Measurements from ENCODE around the gene FERMT1.

FERMT1 gene

GRCh38 chr20:6079016-6079415, 43.8 kb downstream of the FERMT1 start:
- TF ChIP-seq PATZ1 (CRISPR knock-in tag; IDR thresholded peaks at IDR 0.05; ENCODE audit: borderline replicate concordance): no peak
- no peak for TF ChIP-seq ZC3H10 (CRISPR knock-in tag; IDR thresholded peaks at IDR 0.05)
- no peak for TF ChIP-seq ZNF565 (CRISPR knock-in tag; conservative IDR thresholded peaks at IDR 0.05; ENCODE audit: low read depth)
- TF ChIP-seq, protein P1, sequence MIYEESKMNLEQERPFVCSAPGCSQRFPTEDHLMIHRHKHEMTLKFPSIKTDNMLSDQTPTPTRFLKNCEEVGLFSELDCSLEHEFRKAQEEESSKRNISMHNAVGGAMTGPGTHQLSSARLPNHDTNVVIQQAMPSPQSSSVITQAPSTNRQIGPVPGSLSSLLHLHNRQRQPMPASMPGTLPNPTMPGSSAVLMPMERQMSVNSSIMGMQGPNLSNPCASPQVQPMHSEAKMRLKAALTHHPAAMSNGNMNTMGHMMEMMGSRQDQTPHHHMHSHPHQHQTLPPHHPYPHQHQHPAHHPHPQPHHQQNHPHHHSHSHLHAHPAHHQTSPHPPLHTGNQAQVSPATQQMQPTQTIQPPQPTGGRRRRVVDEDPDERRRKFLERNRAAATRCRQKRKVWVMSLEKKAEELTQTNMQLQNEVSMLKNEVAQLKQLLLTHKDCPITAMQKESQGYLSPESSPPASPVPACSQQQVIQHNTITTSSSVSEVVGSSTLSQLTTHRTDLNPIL (CRISPR knock-in tag; IDR thresholded peaks at IDR 0.05; ENCODE audit: low read depth): no peak
- TF ChIP-seq OSR1 (CRISPR knock-in tag; IDR thresholded peaks at IDR 0.05): no peak
- no peak for TF ChIP-seq ISL1 (CRISPR knock-in tag; IDR thresholded peaks at IDR 0.05)
- no peak for TF ChIP-seq TCF4 (CRISPR knock-in tag; IDR thresholded peaks at IDR 0.05; ENCODE audit: borderline replicate concordance)
- TF ChIP-seq BACH2 (CRISPR knock-in tag; IDR thresholded peaks at IDR 0.05; ENCODE audit: borderline replicate concordance): no peak
- TF ChIP-seq TOX (CRISPR knock-in tag; IDR thresholded peaks at IDR 0.05; ENCODE audit: borderline replicate concordance): no peak
- no peak for TF ChIP-seq CSRNP3 (CRISPR knock-in tag; IDR thresholded peaks at IDR 0.05)
- no peak for TF ChIP-seq POU6F1 (CRISPR knock-in tag; IDR thresholded peaks at IDR 0.05; ENCODE audit: borderline replicate concordance, low read depth)
- no peak for TF ChIP-seq ZNF70 (CRISPR knock-in tag; IDR thresholded peaks at IDR 0.05)
- TF ChIP-seq, protein P2, sequence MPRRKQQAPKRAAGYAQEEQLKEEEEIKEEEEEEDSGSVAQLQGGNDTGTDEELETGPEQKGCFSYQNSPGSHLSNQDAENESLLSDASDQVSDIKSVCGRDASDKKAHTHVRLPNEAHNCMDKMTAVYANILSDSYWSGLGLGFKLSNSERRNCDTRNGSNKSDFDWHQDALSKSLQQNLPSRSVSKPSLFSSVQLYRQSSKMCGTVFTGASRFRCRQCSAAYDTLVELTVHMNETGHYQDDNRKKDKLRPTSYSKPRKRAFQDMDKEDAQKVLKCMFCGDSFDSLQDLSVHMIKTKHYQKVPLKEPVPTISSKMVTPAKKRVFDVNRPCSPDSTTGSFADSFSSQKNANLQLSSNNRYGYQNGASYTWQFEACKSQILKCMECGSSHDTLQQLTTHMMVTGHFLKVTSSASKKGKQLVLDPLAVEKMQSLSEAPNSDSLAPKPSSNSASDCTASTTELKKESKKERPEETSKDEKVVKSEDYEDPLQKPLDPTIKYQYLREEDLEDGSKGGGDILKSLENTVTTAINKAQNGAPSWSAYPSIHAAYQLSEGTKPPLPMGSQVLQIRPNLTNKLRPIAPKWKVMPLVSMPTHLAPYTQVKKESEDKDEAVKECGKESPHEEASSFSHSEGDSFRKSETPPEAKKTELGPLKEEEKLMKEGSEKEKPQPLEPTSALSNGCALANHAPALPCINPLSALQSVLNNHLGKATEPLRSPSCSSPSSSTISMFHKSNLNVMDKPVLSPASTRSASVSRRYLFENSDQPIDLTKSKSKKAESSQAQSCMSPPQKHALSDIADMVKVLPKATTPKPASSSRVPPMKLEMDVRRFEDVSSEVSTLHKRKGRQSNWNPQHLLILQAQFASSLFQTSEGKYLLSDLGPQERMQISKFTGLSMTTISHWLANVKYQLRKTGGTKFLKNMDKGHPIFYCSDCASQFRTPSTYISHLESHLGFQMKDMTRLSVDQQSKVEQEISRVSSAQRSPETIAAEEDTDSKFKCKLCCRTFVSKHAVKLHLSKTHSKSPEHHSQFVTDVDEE (CRISPR knock-in tag; IDR thresholded peaks at IDR 0.05): no peak

DNA sequence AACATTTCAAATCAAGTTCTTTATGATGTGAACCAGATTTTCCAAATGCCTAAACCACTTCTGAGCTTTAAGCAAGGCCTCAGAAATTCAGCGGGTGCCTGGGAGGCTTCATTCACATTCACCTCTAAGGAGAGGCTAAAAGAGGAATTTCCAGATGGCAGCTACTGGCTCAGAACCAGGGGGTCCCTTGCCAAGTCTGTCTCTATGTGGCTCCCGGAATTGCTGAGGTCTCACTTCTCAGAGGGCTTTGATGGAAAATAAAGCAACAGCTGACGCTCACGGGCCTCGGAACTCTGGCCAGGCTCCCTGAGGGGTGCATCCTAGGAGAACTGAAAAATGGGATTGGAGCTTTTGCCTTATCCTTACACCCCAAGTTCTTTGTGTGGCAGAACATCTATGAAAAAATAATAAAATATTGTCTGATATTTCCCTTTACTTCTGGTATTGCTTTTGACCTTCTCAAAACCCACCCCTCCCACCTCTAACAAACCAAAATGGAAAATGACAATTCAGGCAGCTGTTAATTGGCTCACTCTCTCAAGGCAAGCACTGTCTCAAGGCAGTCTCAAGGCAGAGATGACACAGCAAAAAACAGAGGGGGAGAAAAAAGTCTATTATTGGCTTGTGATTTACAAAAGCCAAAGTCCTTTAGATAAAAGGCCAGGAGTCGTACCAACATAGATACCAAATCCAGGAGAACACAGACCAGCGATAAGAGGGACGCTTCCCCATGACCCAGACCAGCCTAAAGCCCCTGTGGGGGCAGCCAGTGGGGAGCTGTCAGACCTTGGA, 47.2 kb downstream of the FERMT1 start:
- ATAC-seq: no peak; the same call in 2 of the 3 replicates
- TF ChIP-seq TCF4 (CRISPR knock-in tag; IDR thresholded peaks at IDR 0.05; ENCODE audit: borderline replicate concordance) (no peak), ISL1 (CRISPR knock-in tag; IDR thresholded peaks at IDR 0.05) (peak; percentile 46), ESRRG (CRISPR knock-in tag; IDR thresholded peaks at IDR 0.05) (no peak)

More at GRCh38 chr20:6079016-6079415, 43.8 kb downstream of the FERMT1 start:
- no peak for ATAC-seq

GRCh38 chr20:6074784-6075183, 48.0 kb downstream of the FERMT1 start:
- ATAC-seq: no peak
- TF ChIP-seq, protein P2 (CRISPR knock-in tag; IDR thresholded peaks at IDR 0.05): no peak
- TF ChIP-seq ZC3H10 (CRISPR knock-in tag; IDR thresholded peaks at IDR 0.05): no peak
- TF ChIP-seq ZFP30 (CRISPR knock-in tag; IDR thresholded peaks at IDR 0.05): no peak
- TF ChIP-seq TOX (CRISPR knock-in tag; IDR thresholded peaks at IDR 0.05; ENCODE audit: borderline replicate concordance): no peak
- no peak for TF ChIP-seq ZNF565 (CRISPR knock-in tag; conservative IDR thresholded peaks at IDR 0.05; ENCODE audit: low read depth)
- TF ChIP-seq POU6F1 (CRISPR knock-in tag; IDR thresholded peaks at IDR 0.05; ENCODE audit: borderline replicate concordance, low read depth): no peak
- no peak for TF ChIP-seq PATZ1 (CRISPR knock-in tag; IDR thresholded peaks at IDR 0.05; ENCODE audit: borderline replicate concordance)
- no peak for TF ChIP-seq TCF4 (CRISPR knock-in tag; IDR thresholded peaks at IDR 0.05; ENCODE audit: borderline replicate concordance)
- TF ChIP-seq GLIS3 (CRISPR knock-in tag; IDR thresholded peaks at IDR 0.05): no peak
- no peak for TF ChIP-seq SNAI2 (CRISPR knock-in tag; IDR thresholded peaks at IDR 0.05)
- no peak for TF ChIP-seq PPARA (CRISPR knock-in tag; IDR thresholded peaks at IDR 0.05; ENCODE audit: borderline replicate concordance)
- no peak for TF ChIP-seq ZNF70 (CRISPR knock-in tag; IDR thresholded peaks at IDR 0.05)

Data from SK-N-SH treated with all-trans-retinoic acid at 6 μM for 48 hours (cell line).